ENCODE measurements around the gene NPLOC4.

GRCh38 chr17:81550285-81550684, 86.6 kb downstream of the NPLOC4 start:
- no peak for TF ChIP-seq YY1 (IDR thresholded peaks at IDR 0.05; ENCODE audit: low read depth, low read length)
- no peak for TF ChIP-seq RNF2 (IDR thresholded peaks at IDR 0.05; ENCODE audit: borderline replicate concordance, low read depth, low read length, missing control alignments, poor library complexity, severe bottlenecking)
- no peak for TF ChIP-seq RAD21 (IDR thresholded peaks at IDR 0.05 in 1 of 2, conservative IDR thresholded peaks at IDR 0.05 in 1 of 2; ENCODE audit: low read depth in 2 of 2, low read length in 2 of 2)
- no peak for TF ChIP-seq CEBPB (IDR thresholded peaks at IDR 0.05; ENCODE audit: low read depth, low read length)
- no peak for TF ChIP-seq TAF1 (IDR thresholded peaks at IDR 0.05; ENCODE audit: low read depth, low read length)

Data from H1 (cell line).